DOHH2 (cell line): ENCODE measurements around the gene RAVER1.

ENCODE experiments used
- H3F3A ChIP-seq: fragments of 200-600 bp; sonication (generic), shearing (Covaris generic); 2 replicates; pipeline ENCODE4 v1.6.0; 2016; ENCODE audit warnings: antibody characterized with exemption, mild to moderate bottlenecking; ENCODE audit not compliant: control insufficient read depth, insufficient read depth
- H3K27ac ChIP-seq: fragments of 200-600 bp; sonication (generic); 2 replicates; pipeline ENCODE4 v1.5.1; 2014; ENCODE audit warnings: low read depth, mild to moderate bottlenecking, low read length, moderate library complexity
- H3K27me3 ChIP-seq: fragments of 200-600 bp; sonication (generic); 2 replicates; pipeline ENCODE4 v1.6.1; 2014; ENCODE audit warnings: mild to moderate bottlenecking, low read length, mixed read lengths; ENCODE audit not compliant: control insufficient read depth
- H3K36me3 ChIP-seq: fragments of 200-600 bp; sonication (generic); 2 replicates; pipeline ENCODE4 v1.6.1; 2014; ENCODE audit warnings: mild to moderate bottlenecking, low read length, moderate library complexity, mixed read lengths; ENCODE audit not compliant: control insufficient read depth
- H3K4me1 ChIP-seq: fragments of 200-600 bp; sonication (generic); 2 replicates; pipeline ENCODE4 v1.6.1; 2014; ENCODE audit warnings: mild to moderate bottlenecking, low read length, mixed read lengths; ENCODE audit not compliant: control insufficient read depth
- H3K4me2 ChIP-seq: fragments of 200-600 bp; sonication (generic); 2 replicates; pipeline ENCODE4 v1.6.0; 2014; ENCODE audit warnings: mild to moderate bottlenecking, low read length, moderate library complexity
- H3K4me3 ChIP-seq: fragments of 200-600 bp; sonication (generic); 2 replicates; pipeline ENCODE4 v1.5.1; 2014; ENCODE audit warnings: mild to moderate bottlenecking, low read length, mixed read lengths
- H3K79me2 ChIP-seq: fragments of 200-600 bp; sonication (generic); 2 replicates; pipeline ENCODE4 v1.6.1; 2014; ENCODE audit warnings: mild to moderate bottlenecking, low read length, mixed read lengths; ENCODE audit not compliant: control insufficient read depth
- H3K9me2 ChIP-seq: fragments of 200-600 bp; sonication (generic); replicated peaks from 2 replicates; pipeline ENCODE4 v1.6.1; 2014; ENCODE audit warnings: mild to moderate bottlenecking, low read length, mixed read lengths; ENCODE audit not compliant: control insufficient read depth
- H3K9me3 ChIP-seq: fragments of 200-600 bp; sonication (generic); 2 replicates; pipeline ENCODE4 v1.6.1; 2014; ENCODE audit warnings: antibody characterized with exemption, low read length, mixed read lengths; ENCODE audit not compliant: control insufficient read depth, insufficient read depth
- H4K20me1 ChIP-seq: fragments of 200-600 bp; sonication (generic); 2 replicates; pipeline ENCODE4 v1.6.0; 2014; ENCODE audit warnings: low read depth, mild to moderate bottlenecking, antibody characterized with exemption, low read length, moderate library complexity; ENCODE audit not compliant: control insufficient read depth, insufficient read depth
- EZH2phosphoT487 ChIP-seq: fragments of 200-600 bp; sonication (generic); IDR thresholded peaks from 2 replicates; pipeline ENCODE4 v1.6.1; 2017; ENCODE audit warnings: borderline replicate concordance, mild to moderate bottlenecking, antibody characterized with exemption, low read length, moderate library complexity, mixed read lengths
- TF ChIP-seq, protein P1 (sequence below): fragments of 200-600 bp; sonication (generic); IDR thresholded peaks from one replicate; pipeline ENCODE4 v1.5.1; 2014; ENCODE audit warnings: antibody characterized with exemption, mild to moderate bottlenecking, low read depth, low read length; ENCODE audit not compliant: poor library complexity, severe bottlenecking

The RAVER1 gene

DNA sequence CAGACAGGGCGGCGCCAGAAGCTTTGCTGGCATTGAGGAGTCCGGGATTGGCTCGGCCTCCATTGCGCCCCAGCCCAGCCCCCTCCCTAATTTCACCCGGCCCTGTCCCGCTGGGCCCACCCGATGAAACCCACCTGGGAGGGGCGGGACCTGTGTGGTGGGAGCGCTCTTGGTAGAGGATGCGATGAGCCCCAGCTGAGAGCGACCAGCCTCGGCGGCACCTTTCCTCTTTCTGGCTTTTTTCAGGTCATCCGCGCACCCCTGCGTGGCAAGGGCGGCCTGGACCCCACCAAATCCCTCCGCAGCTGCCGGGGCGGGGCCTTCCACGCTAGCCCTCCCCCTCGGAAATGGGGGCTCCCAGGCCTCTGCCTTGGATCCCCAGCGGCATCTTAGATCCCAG, 23.9 kb downstream of the RAVER1 start, which contains the start of gene ZGLP1:
TSS of gene ZGLP1 (minus strand) at position 393 of the 400 bp plus-strand sequence.
- H3K27me3 ChIP-seq: no peaks in the 10 kb centered on the region
- no peaks in the 10 kb centered on the region for H3K9me2 ChIP-seq
- TF ChIP-seq, protein P1, sequence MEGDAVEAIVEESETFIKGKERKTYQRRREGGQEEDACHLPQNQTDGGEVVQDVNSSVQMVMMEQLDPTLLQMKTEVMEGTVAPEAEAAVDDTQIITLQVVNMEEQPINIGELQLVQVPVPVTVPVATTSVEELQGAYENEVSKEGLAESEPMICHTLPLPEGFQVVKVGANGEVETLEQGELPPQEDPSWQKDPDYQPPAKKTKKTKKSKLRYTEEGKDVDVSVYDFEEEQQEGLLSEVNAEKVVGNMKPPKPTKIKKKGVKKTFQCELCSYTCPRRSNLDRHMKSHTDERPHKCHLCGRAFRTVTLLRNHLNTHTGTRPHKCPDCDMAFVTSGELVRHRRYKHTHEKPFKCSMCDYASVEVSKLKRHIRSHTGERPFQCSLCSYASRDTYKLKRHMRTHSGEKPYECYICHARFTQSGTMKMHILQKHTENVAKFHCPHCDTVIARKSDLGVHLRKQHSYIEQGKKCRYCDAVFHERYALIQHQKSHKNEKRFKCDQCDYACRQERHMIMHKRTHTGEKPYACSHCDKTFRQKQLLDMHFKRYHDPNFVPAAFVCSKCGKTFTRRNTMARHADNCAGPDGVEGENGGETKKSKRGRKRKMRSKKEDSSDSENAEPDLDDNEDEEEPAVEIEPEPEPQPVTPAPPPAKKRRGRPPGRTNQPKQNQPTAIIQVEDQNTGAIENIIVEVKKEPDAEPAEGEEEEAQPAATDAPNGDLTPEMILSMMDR: no peak
- TF ChIP-seq EZH2phosphoT487: no peak
- H3K4me3 ChIP-seq: no peak within 1 kb of the TSS
- no peaks in the 10 kb centered on the region for H3K9me3 ChIP-seq
- H3K4me1 ChIP-seq: no peaks in the 10 kb centered on the region
- no peak within 1 kb of the TSS for H3K4me2 ChIP-seq
- H3K36me3 ChIP-seq: peaks cover 9% of the 10 kb centered on the region
- no peaks in the 10 kb centered on the region for H3F3A ChIP-seq
- H3K27ac ChIP-seq: no peak within 1 kb of the TSS
- H4K20me1 ChIP-seq: no peaks in the 10 kb centered on the region
- H3K79me2 ChIP-seq: no peaks in the 10 kb centered on the region

GRCh38 chr19:10306327-10306726, 27.0 kb downstream of the RAVER1 start:
- Histone ChIP-seq H3K27ac (no peak overlapping the region), H3K36me3 (peaks cover 4% of the 10 kb centered on the region; the same call in 1 of the 2 replicates), H3F3A (no peaks in the 10 kb centered on the region), H3K4me2 (no peak overlapping the region), H3K4me1 (no peaks in the 10 kb centered on the region), H3K27me3 (no peaks in the 10 kb centered on the region), H3K9me3 (no peaks in the 10 kb centered on the region), H4K20me1 (no peaks in the 10 kb centered on the region), H3K4me3 (no peak overlapping the region), H3K9me2 (no peaks in the 10 kb centered on the region), H3K79me2 (no peaks in the 10 kb centered on the region)
- no peak for TF ChIP-seq EZH2phosphoT487
- TF ChIP-seq, protein P1: no peak

GRCh38 chr19:10305139-10305806, 28.1 kb downstream of the RAVER1 start:
- no peaks in the 10 kb centered on the region for H3K27me3 ChIP-seq
- H3K4me3 ChIP-seq: no peak overlapping the region
- no peaks in the 10 kb centered on the region for H3F3A ChIP-seq
- no peaks in the 10 kb centered on the region for H3K9me3 ChIP-seq
- no peaks in the 10 kb centered on the region for H3K9me2 ChIP-seq
- H3K4me2 ChIP-seq: no peak overlapping the region
- no peaks in the 10 kb centered on the region for H3K4me1 ChIP-seq
- no peaks in the 10 kb centered on the region for H4K20me1 ChIP-seq
- no peak overlapping the region for H3K27ac ChIP-seq
- H3K36me3 ChIP-seq: peaks cover 3% of the 10 kb centered on the region; the same call in 1 of the 2 replicates
- no peak for TF ChIP-seq EZH2phosphoT487
- TF ChIP-seq, protein P1: no peak
- no peaks in the 10 kb centered on the region for H3K79me2 ChIP-seq
